ENCODE results near the gene RGS6.

GRCh38 chr14:72118841-72119240, 186.6 kb downstream of the RGS6 start:
- TF ChIP-seq CTCF (IDR thresholded peaks at IDR 0.05) (no peak), POLR2A (IDR thresholded peaks at IDR 0.05) (no peak)

All from thyroid gland (tissue), 4 donors.